Measurements from ENCODE around the gene EIF2B2.

EIF2B2 gene

DNA sequence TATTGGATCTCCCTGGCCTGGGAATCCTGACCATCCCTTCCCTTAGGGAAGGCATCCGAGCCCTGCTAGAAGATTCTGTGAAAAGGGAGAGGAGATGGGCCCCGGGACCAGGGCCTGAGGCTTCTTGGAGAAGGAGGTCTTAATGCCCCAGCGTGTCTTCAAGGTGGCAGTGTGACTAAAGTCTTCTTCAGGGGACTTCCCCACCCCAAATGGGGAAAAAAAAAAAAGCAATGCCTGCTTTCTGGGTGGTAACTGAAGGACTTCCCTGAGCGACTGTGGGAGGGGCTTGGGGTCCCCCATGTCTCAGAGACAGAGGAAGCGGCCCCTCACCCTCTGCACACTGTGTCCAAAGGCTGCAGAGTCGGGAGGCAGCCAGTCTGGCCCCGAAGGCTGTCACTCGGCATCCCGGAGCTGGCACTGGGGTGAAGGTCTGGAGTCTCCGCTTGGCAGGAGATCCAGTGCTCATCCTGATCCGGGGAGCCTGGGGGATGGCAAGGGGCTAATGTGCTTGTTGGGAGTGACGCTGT lies 39.5 kb upstream of the EIF2B2 start:
- TF ChIP-seq CTCF (IDR thresholded peaks at IDR 0.05) (no peak), ZFX (IDR thresholded peaks at IDR 0.05; ENCODE audit: borderline replicate concordance) (no peak)
- H3K27ac ChIP-seq = no peak overlapping the region

GRCh38 chr14:74963705-74964271 lies 38.9 kb upstream of the EIF2B2 start:
- no peak overlapping the region for H3K27ac ChIP-seq
- TF ChIP-seq CTCF (IDR thresholded peaks at IDR 0.05) (no peak), ZFX (IDR thresholded peaks at IDR 0.05; ENCODE audit: borderline replicate concordance) (no peak)

- no peak for TF ChIP-seq ZFX (IDR thresholded peaks at IDR 0.05; ENCODE audit: borderline replicate concordance)
- TF ChIP-seq CTCF (IDR thresholded peaks at IDR 0.05) = no peak
- H3K27ac ChIP-seq = no peak overlapping the region
These were observed 37.8 kb upstream of the EIF2B2 start for GRCh38 chr14:74964787-74965485.

GRCh38 chr14:74965486-74966153 lies 37.1 kb upstream of the EIF2B2 start:
- no peak overlapping the region for H3K27ac ChIP-seq
- no peak for TF ChIP-seq CTCF (IDR thresholded peaks at IDR 0.05)
- TF ChIP-seq ZFX (IDR thresholded peaks at IDR 0.05; ENCODE audit: borderline replicate concordance) = no peak

GRCh38 chr14:74968811-74969210 lies 33.9 kb upstream of the EIF2B2 start:
- H3K27ac ChIP-seq = no peak overlapping the region
- TF ChIP-seq ZFX (IDR thresholded peaks at IDR 0.05; ENCODE audit: borderline replicate concordance) = no peak
- TF ChIP-seq CTCF (IDR thresholded peaks at IDR 0.05) = no peak

DNA sequence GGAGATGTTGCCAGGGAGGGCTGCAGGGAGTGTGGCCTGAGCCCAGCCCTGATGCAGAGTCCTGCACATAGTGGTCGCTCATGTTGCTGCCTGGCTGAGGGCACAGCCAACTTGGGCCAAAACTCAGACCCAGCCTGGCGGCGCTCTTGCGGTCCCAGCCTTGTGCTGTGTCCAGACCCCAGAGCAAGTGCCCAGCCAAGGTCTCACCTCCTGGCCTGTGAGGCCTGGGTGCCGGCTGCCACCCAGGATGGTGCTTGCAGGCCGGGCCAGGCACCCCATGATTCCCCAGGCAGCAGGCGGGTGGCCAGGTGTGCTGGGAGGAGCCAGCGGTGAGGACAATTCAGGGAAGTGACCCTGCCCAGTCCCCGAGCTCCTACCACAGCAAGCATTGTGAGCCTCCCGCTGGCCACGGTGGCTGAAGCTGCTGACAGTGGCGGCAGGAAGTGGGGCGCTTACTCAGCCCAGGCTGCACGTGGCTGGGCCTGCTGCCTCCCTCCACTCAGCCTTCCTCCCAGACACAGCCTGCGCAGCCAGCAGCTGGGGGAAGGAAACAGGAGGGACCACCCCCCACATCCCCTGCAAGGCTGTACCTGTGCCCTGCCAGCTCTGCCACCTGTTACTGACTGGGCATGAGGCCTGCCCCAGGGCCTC lies 29.6 kb upstream of the EIF2B2 start:
- H3K27ac ChIP-seq = no peak overlapping the region
- TF ChIP-seq CTCF (IDR thresholded peaks at IDR 0.05) = no peak
- TF ChIP-seq ZFX (IDR thresholded peaks at IDR 0.05; ENCODE audit: borderline replicate concordance) = no peak

Data from 22Rv1 (cell line).